ENCODE results near the gene SLC22A13.

DNA sequence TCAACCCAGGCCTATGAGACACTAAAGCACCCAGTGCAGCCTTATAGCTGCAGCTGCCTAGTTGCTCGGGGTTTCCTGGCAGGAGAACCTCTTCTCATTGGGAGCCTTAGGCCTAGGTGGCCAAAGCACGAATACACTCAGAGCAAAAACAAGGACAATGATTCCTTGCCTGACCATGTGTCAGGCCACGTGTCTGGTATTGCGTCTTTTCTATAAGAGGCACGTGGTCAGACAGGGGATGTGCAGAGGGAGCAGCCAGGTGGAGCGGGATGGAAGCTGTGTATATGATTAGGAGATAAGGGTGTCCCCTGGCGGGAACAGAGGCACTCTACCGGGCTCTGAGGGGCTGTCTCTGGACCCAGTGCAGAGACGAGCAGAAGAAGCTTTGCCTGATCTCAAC lies 42.8 kb downstream of the SLC22A13 start:
- TF ChIP-seq, protein P1, sequence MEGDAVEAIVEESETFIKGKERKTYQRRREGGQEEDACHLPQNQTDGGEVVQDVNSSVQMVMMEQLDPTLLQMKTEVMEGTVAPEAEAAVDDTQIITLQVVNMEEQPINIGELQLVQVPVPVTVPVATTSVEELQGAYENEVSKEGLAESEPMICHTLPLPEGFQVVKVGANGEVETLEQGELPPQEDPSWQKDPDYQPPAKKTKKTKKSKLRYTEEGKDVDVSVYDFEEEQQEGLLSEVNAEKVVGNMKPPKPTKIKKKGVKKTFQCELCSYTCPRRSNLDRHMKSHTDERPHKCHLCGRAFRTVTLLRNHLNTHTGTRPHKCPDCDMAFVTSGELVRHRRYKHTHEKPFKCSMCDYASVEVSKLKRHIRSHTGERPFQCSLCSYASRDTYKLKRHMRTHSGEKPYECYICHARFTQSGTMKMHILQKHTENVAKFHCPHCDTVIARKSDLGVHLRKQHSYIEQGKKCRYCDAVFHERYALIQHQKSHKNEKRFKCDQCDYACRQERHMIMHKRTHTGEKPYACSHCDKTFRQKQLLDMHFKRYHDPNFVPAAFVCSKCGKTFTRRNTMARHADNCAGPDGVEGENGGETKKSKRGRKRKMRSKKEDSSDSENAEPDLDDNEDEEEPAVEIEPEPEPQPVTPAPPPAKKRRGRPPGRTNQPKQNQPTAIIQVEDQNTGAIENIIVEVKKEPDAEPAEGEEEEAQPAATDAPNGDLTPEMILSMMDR (IDR thresholded peaks at IDR 0.05) = no peak
- no peak for TF ChIP-seq POLR2AphosphoS5 (IDR thresholded peaks at IDR 0.05)
- no peak for TF ChIP-seq POLR2A (IDR thresholded peaks at IDR 0.05)
